COLO668 (cell line): ENCODE data around the gene SSTR5.

Experiments used
- DNase-seq: peaks from one replicate; lab custom pipeline; 2025; ENCODE audit not compliant: unreplicated experiment; lab: John Stamatoyannopoulos, UW

The SSTR5 gene

DNA sequence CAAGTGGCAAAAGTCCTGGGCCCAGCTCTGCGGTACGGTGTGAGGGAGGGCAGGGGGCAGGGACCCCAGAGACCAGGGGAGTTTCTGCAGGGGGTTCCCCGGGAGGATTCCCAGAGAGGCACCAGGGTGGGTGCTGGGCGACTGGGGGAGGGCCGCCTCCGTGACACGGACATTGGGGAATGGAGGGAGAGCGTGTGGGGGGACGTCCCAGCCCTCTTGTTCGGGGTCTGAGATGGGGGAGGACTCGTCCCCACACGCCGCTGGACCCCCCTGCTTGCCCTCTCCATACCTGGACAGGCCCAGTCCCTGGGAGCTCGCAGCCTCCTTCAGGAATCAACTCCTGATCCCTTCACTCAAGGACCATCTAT is 49.8 kb downstream of the SSTR5 start:
- no peak for DNase-seq

GRCh38 chr16:1123525-1124230 is 51.1 kb downstream of the SSTR5 start:
- DNase-seq = peak; percentile 30

GRCh38 chr16:1124291-1124690 is 51.7 kb downstream of the SSTR5 start:
- DNase-seq = no peak

- no peak for DNase-seq
Measured at GRCh38 chr16:1124795-1125194, 52.2 kb downstream of the SSTR5 start.

DNA sequence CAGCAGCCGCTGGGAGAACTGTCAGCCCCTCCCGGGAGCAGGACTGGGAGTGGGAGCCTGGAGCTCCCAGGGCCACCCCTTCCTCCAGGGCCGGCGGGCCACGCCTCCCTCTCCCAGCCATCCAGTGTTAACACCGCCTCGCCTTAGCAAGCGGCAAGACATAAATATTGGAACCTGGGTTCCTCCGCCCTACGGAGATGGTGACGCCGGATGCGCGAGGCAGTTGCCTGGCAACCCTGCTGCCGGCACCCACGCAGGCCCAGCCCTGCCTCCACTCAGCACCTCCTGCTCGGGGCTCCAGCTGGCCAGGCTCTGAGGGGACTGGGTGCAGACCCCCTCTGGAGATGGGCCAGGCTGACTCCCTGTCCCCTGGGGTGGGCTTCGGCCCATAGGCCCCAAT is 52.9 kb downstream of the SSTR5 start:
- peak; percentile 79 for DNase-seq

DNA sequence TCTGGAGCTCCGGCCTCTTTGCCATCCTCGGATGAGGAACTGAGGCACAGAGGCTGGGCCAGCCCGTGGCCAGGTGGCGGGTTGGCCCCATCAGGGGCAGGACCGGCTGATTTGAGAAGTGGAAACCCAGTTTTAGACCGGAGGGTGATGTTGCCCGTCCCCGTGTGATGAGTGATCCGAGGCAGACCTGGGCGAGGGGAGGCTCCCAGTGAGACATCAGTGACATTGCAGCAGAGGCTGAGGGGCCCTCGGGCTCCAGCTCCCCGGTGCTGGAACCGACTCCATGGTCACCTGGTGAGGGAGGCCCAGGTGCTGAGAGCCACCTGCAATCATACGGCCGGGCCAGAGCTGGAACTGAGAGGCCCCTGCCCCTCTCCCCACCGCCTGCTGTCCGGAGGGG is 53.5 kb downstream of the SSTR5 start:
- DNase-seq = peak; percentile 30

DNA sequence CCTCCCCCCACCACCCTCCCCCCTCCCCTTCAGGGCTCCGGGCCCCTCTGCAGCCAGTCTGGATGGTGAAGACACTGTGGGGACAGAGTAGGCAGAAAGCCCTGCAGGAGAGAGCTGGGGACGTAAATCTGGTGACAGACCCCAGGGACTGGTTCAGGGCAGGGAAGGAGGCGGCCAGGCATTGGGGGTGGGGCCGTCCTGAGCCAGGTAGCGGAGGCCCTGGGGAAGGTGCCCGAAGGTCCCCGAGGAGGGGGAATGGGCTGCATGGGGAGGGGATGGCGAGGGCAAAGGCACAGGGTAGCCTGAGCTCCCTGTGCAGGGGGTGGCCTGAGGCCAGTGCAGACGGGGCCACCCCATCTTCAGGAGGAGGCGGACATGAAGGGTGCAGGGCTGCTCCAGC is 54.0 kb downstream of the SSTR5 start:
- DNase-seq = no peak

GRCh38 chr16:1127101-1127500 is 54.6 kb downstream of the SSTR5 start:
- no peak for DNase-seq

- DNase-seq = no peak
Measured at GRCh38 chr16:1127971-1128715, 55.6 kb downstream of the SSTR5 start.

DNA sequence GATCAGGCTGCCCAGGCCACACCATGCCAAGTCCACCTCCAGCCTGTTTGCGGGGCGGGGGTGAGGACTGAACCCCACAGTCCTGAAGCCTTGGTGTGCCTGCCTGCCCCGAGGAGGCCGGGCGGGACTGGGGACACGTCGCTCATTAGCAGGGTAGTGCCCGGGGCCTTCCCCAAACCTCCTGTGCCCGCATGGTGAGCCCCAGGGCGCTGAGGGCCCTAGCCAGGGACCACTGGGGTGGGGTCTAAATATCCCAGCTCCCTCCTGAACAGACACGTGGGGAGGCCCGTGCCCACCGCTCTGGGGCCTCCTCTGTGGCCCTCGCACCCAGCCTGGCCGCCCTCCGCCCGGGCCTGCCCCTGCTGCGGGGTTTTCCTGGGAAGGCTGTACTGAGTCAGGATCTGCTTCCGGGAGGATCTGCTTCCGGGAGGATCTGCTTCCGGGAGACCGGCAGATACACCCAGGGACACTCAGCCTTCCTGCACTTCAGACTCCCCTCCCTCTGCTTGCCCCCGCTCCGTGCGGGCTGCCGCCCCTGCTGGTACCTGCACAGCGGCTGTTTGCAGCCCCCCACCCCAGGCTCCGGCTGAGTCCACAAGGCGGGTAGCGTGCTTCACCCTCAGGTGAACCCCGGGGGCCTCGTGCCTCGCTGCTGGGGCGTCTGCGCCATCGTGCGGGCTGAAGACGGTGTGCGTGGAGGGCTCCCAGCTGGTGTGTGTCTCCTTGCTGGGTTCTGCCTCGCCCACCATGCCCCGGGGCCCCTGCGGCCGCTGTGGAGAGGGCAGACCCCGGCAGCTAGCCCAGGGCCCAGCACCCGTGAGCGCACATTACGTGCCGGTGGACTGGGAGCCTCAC is 56.8 kb downstream of the SSTR5 start:
- no peak for DNase-seq

GRCh38 chr16:1130382-1130781 is 57.8 kb downstream of the SSTR5 start:
- no peak for DNase-seq
